Caco-2 (cell line): ENCODE results near the gene AHCYL2. TPM values are rescaled to one million over a fixed set of nuclear protein-coding genes. Genes with fewer than 3 reads are reported as not detected.

Source experiments
- BruUV-seq: library from RNA; stranded (reverse); fragments of 400-500 nt; replicated peaks from 2 replicates; lab custom pipeline; 2021; lab: Mats Ljungman, UMichigan
- CTCF ChIA-PET: fragments of 300-600 bp; sonication (Branson Sonifier 250); formaldehyde crosslinking; loops from one replicate; lab custom pipeline; 2022; ENCODE audit warnings: antibody characterized with exemption; lab: Charles Lee
- POLR2A ChIA-PET: fragments of 300-600 bp; sonication (Branson Sonifier 250); formaldehyde crosslinking; loops from one replicate; lab custom pipeline; 2022; ENCODE audit warnings: antibody characterized with exemption; lab: Charles Lee
- DNase-seq, 2 experiments: peaks; one replicate each; pipeline versions ENCODE4 v3.0.0 to v3.0.0-alpha.2; 2020 to 2022
- H3K27me3 ChIP-seq: replicated peaks from 2 replicates; pipeline ENCODE4 v1.6.0; 2011; ENCODE audit warnings: low read length; ENCODE audit not compliant: control insufficient read depth, insufficient read depth
- H3K36me3 ChIP-seq: 2 replicates; pipeline ENCODE4 v1.5.1; 2011; ENCODE audit warnings: low read length; ENCODE audit not compliant: control insufficient read depth, insufficient read depth
- H3K4me1 ChIP-seq: fragments of 250-450 bp; sonication (Bioruptor Pico); 2 replicates; pipeline ENCODE4 v1.5.1; 2020; ENCODE audit warnings: mild to moderate bottlenecking
- H3K4me3 ChIP-seq: 2 replicates; pipeline ENCODE4 v1.5.1; 2011; ENCODE audit warnings: low read depth, mild to moderate bottlenecking, control low read depth, low read length
- H3K9me3 ChIP-seq: fragments of 250-450 bp; sonication (Bioruptor Pico); 2 replicates; pipeline ENCODE4 v1.5.1; 2020; ENCODE audit warnings: mild to moderate bottlenecking, moderate library complexity
- H3K27ac Mint-ChIP-seq: one replicate; pipeline ENCODE4 v1.8.0; 2022; ENCODE audit warnings: mixed read lengths; ENCODE audit not compliant: unreplicated experiment
- H3K27me3 Mint-ChIP-seq: one replicate; pipeline ENCODE4 v1.8.0; 2022; ENCODE audit warnings: mixed read lengths; ENCODE audit not compliant: insufficient read depth, unreplicated experiment
- H3K36me3 Mint-ChIP-seq: one replicate; pipeline ENCODE4 v1.8.0; 2022; ENCODE audit warnings: mild to moderate bottlenecking, mixed read lengths; ENCODE audit not compliant: insufficient read depth, unreplicated experiment
- H3K4me1 Mint-ChIP-seq: one replicate; pipeline ENCODE4 v1.8.0; 2022; ENCODE audit warnings: low read depth, mixed read lengths; ENCODE audit not compliant: unreplicated experiment
- H3K4me3 Mint-ChIP-seq: one replicate; pipeline ENCODE4 v1.8.0; 2022; ENCODE audit warnings: mild to moderate bottlenecking, moderate library complexity, mixed read lengths; ENCODE audit not compliant: unreplicated experiment
- H3K9me3 Mint-ChIP-seq: one replicate; pipeline ENCODE4 v1.8.0; 2022; ENCODE audit warnings: mixed read lengths; ENCODE audit not compliant: unreplicated experiment
- CTCF ChIP-seq, 2 experiments: fragments of 200-600 bp in 1 of 2; IDR thresholded peaks; 1 replicate in 1 of 2; 2 replicates in 1 of 2; pipeline versions ENCODE4 v1.5.1 to v1.8.0; 2011 to 2022; ENCODE audit warnings: antibody characterized with exemption in 1 of 2, control low read depth in 1 of 2, inconsistent platforms in 1 of 2, low read depth in 1 of 2, low read length in 1 of 2, mild to moderate bottlenecking in 1 of 2, moderate library complexity in 1 of 2; ENCODE audit not compliant: insufficient read depth in 1 of 2, severe bottlenecking in 1 of 2, unreplicated experiment in 1 of 2
- intact Hi-C: fragments of 100-400 bp; cut with micrococcal nuclease; formaldehyde crosslinking; loops from one replicate; pipeline ENCODE4 v1.10.0; 2022; ENCODE audit not compliant: unreplicated experiment
- total RNA-seq: library from RNA; stranded (reverse); gene quantifications from 2 replicates; pipeline ENCODE4 v1.2.3, GENCODE V29; 2022

AHCYL2 gene
- total RNA-seq, 1 experiment from 2014 or later, result 15.8 TPM

DNA sequence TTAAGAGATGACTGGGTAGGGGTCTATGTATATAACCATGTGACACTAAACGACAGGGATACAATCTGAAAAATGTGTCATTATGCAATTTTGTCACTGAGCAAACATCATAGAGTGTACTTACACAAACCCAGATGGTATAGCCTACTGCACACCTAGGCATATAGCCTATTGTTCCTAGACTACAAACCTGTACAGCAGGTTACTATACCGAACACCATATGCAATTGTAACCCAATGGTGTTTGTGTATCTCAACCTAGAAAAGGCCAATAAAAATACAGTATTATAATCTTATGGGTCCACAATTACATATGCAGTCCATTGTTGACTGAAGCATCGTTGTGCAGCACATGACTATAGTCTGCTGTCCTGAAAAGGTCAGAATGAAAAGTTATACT lies 232.3 kb downstream of the AHCYL2 start:
- Mint-ChIP-seq H3K9me3 (no peaks in the 10 kb centered on the region), H3K36me3 (no peaks in the 10 kb centered on the region), H3K27ac (no peak overlapping the region), H3K4me1 (no peaks in the 10 kb centered on the region), H3K27me3 (no peaks in the 10 kb centered on the region), H3K4me3 (no peak overlapping the region)
- no TSS peak for BruUV-seq
- ChIA-PET POLR2A (no interaction called here), CTCF (no interaction called here)
- H3K36me3 ChIP-seq, result no peaks in the 10 kb centered on the region; the same call in 1 of the 2 replicates
- 0 out of 2 replicates have a peak, but pooled peaks cover 6% of the 10 kb centered on the region for H3K4me1 ChIP-seq
- H3K27me3 ChIP-seq, result no peaks in the 10 kb centered on the region
- no peak overlapping the region for H3K4me3 ChIP-seq
- H3K9me3 ChIP-seq, result no peaks in the 10 kb centered on the region
- peak in 1 of 2 experiments; percentile 12 for DNase-seq
- intact Hi-C loops, result loop anchor here (1.0 kb wide), 1 partner anchor 23 kb away; the partner anchor contains the start of gene STRIP2
- TF ChIP-seq CTCF (IDR thresholded peaks at IDR 0.05; ENCODE audit: insufficient read depth in 1 of 2, low read depth in 1 of 2, low read length in 1 of 2, severe bottlenecking in 1 of 2, unreplicated experiment in 1 of 2), result no peak

- Mint-ChIP-seq H3K4me3 (no peak overlapping the region), H3K36me3 (no peaks in the 10 kb centered on the region), H3K27me3 (no peaks in the 10 kb centered on the region), H3K27ac (no peak overlapping the region), H3K9me3 (no peaks in the 10 kb centered on the region), H3K4me1 (no peaks in the 10 kb centered on the region)
- BruUV-seq, result no TSS peak
- no peak overlapping the region for H3K4me3 ChIP-seq
- CTCF ChIA-PET, result no interaction called here
- POLR2A ChIA-PET, result no interaction called here
- H3K9me3 ChIP-seq, result no peaks in the 10 kb centered on the region
- intact Hi-C loops, result no loop called here
- H3K4me1 ChIP-seq, result 0 out of 2 replicates have a peak, but pooled peaks cover 6% of the 10 kb centered on the region
- DNase-seq, result no peak
- H3K27me3 ChIP-seq, result no peaks in the 10 kb centered on the region
- H3K36me3 ChIP-seq, result no peaks in the 10 kb centered on the region; the same call in 1 of the 2 replicates
- no peak for TF ChIP-seq CTCF (IDR thresholded peaks at IDR 0.05; ENCODE audit: insufficient read depth in 1 of 2, low read depth in 1 of 2, low read length in 1 of 2, severe bottlenecking in 1 of 2, unreplicated experiment in 1 of 2)
Observed at GRCh38 chr7:129458171-129458570, 233.3 kb downstream of the AHCYL2 start.

DNA sequence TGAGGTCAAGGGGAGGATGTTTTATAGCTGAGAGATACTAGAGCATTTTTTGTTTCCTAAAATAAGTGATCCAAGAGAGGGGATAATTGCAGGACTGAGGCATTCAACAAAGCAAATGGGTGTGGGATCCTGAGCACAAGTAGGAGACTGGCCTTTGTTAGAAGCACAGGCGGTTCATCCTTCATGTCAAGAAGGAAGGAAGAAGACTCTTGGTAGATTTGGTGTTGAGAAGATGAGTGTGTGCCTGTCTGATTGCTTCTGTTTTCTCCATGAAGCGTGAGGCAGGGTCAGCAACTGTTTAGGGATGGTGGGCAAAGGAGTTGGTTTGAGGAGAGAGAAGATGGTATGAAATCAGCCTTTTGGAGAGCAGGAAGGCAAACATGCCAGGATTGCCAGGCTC lies 237.0 kb downstream of the AHCYL2 start:
- no peak for DNase-seq
- BruUV-seq, result no TSS peak
- no peaks in the 10 kb centered on the region for H3K4me1 Mint-ChIP-seq
- intact Hi-C loops, result no loop called here
- Histone ChIP-seq H3K27me3 (no peaks in the 10 kb centered on the region), H3K9me3 (no peaks in the 10 kb centered on the region), H3K36me3 (no peaks in the 10 kb centered on the region; the same call in 1 of the 2 replicates), H3K4me1 (0 out of 2 replicates have a peak, but pooled peaks cover 5% of the 10 kb centered on the region), H3K4me3 (no peak overlapping the region)
- no peaks in the 10 kb centered on the region for H3K9me3 Mint-ChIP-seq
- H3K27me3 Mint-ChIP-seq, result no peaks in the 10 kb centered on the region
- no peak overlapping the region for H3K4me3 Mint-ChIP-seq
- ChIA-PET POLR2A (no interaction called here), CTCF (no interaction called here)
- TF ChIP-seq CTCF (IDR thresholded peaks at IDR 0.05; ENCODE audit: insufficient read depth in 1 of 2, low read depth in 1 of 2, low read length in 1 of 2, severe bottlenecking in 1 of 2, unreplicated experiment in 1 of 2), result no peak
- H3K27ac Mint-ChIP-seq, result no peak overlapping the region
- no peaks in the 10 kb centered on the region for H3K36me3 Mint-ChIP-seq
